Measurements from ENCODE around the gene MYO5C. TPM values are rescaled to one million over a fixed set of nuclear protein-coding genes. Genes with fewer than 3 reads are reported as not detected.

The MYO5C gene
- total and polyA plus RNA-seq, 2 of the 4 experiments (the other 2 are of a cell fraction), result under 0.01 to 0.03 TPM

GRCh38 chr15:52154896-52155865, 140.4 kb downstream of the MYO5C start:
- Histone ChIP-seq H2BK5ac (ENCODE audit: low read depth, low read length, poor library complexity, severe bottlenecking) (no peak overlapping the region), H2AK5ac (ENCODE audit: low read depth, low read length) (no peak overlapping the region), H4K8ac (ENCODE audit: low read depth in 2 of 2, low read length in 2 of 2) (no peak overlapping the region), H3K79me1 (ENCODE audit: low read depth in 1 of 2, low read length in 2 of 2) (peaks cover 9 to 15% of the 10 kb centered on the region in 2 experiments; a peak in 3 of 4 replicates), H3K56ac (ENCODE audit: extremely low read depth, insufficient read depth, low read length) (no peak overlapping the region), H3K4me2 (ENCODE audit: low read depth, low read length) (no peak overlapping the region), H4K20me1 (ENCODE audit: insufficient read depth, low read length) (no peaks in the 10 kb centered on the region), H3K9me1 (ENCODE audit: insufficient read depth, low read length) (peaks cover 7% of the 10 kb centered on the region; the same call in 1 of the 2 replicates), H3K4ac (ENCODE audit: low read depth, low read length) (no peak overlapping the region), H3K36me3 (ENCODE audit: control insufficient read depth, insufficient read depth, low read length) (peaks cover 8% of the 10 kb centered on the region), H3K4me3 (ENCODE audit: insufficient read depth, low read depth, low read length) (no peak overlapping the region), H3K27me3 (ENCODE audit: control insufficient read depth, insufficient read depth, low read length) (no peaks in the 10 kb centered on the region), H3K23ac (ENCODE audit: low read depth, low read length) (no peak overlapping the region), H3K4me1 (ENCODE audit: control insufficient read depth, insufficient read depth, low read length) (peaks cover 4% of the 10 kb centered on the region), H4K5ac (ENCODE audit: low read depth, low read length) (no peak overlapping the region), H2BK120ac (ENCODE audit: low read depth, low read length) (no peak overlapping the region), H4K91ac (ENCODE audit: insufficient read depth, low read depth, low read length) (no peak overlapping the region), H2AK9ac (replicated peaks; ENCODE audit: low read depth, low read length, poor library complexity) (no peak overlapping the region), H3K14ac (replicated peaks; ENCODE audit: low read depth, low read length) (no peak overlapping the region), H3K27ac (ENCODE audit: insufficient read depth, low read length) (no peak overlapping the region), H2BK20ac (ENCODE audit: low read depth, low read length) (no peak overlapping the region), H3K9me3 (ENCODE audit: control insufficient read depth, insufficient read depth, low read length) (no peaks in the 10 kb centered on the region), H3K9ac (ENCODE audit: low read depth, low read length) (no peak overlapping the region), H2BK15ac (ENCODE audit: low read depth, low read length) (no peak overlapping the region), H2AFZ (replicated peaks; ENCODE audit: low read length, poor library complexity) (no peak overlapping the region), H3K18ac (ENCODE audit: low read depth, low read length) (no peak overlapping the region)
- intact Hi-C loops (cut with micrococcal nuclease), result no loop called here
- DNase-seq (no peak), ATAC-seq (ENCODE audit: low read depth) (no peak)
- ChIA-PET CTCF (interaction anchor here (1.2 kb wide), 2 partner anchors 15 to 72 kb away, joined by 3 read pairs; no protein-coding TSS in a partner anchor), POLR2A (ENCODE audit: unreplicated experiment) (no interaction called here)
- dilution Hi-C loops (cut with HindIII; ENCODE audit: low sequenced_read_pairs, unreplicated experiment), result no loop called here
- WGBS, 2 experiments (ENCODE audit: extremely low coverage in 2 of 2, insufficient read length in 1 of 2), result no CpG with 5 or more reads among the region's 8 CpGs
- TF ChIP-seq CHD1 (IDR thresholded peaks at IDR 0.05; ENCODE audit: low read depth, low read length) (no peak), NFE2L2 (IDR thresholded peaks at IDR 0.05; ENCODE audit: low read depth, low read length) (no peak), BHLHE40 (IDR thresholded peaks at IDR 0.05; ENCODE audit: low read depth, low read length) (no peak)
- no TSS peak for BruUV-seq (replicated peaks)
- in situ Hi-C loops (cut with MboI; ENCODE audit: low sequenced_read_pairs), result no loop called here
